IPS DF 4.7 (cell line): ENCODE data around the gene CRYGA.
A peak's percentile ranks its signal among the peaks of the same experiment; 100 is the strongest.

Experiments used
- DNase-seq: peaks from one replicate; pipeline ENCODE4 v3.0.0-alpha.2; 2013; ENCODE audit warnings: low spot score; ENCODE audit errors: extremely low read depth

Gene CRYGA

GRCh38 chr2:208163489-208163888 is at the start of gene CRYGA:
Gene CRYGA, minus strand, starts transcription at chr2:208163589. Its CDS starts 33 bp downstream, at chr2:208163556.
- no peak for DNase-seq

GRCh38 chr2:208210688-208211451 is 47.5 kb upstream of the CRYGA start:
- no peak for DNase-seq

GRCh38 chr2:208208335-208209085 is 45.1 kb upstream of the CRYGA start:
- DNase-seq, result no peak

GRCh38 chr2:208207769-208208168 is 44.4 kb upstream of the CRYGA start:
- no peak for DNase-seq

- DNase-seq, result no peak
Observed at GRCh38 chr2:208204166-208204565, 40.8 kb upstream of the CRYGA start.

GRCh38 chr2:208195531-208195930 is 32.1 kb upstream of the CRYGA start:
- DNase-seq, result no peak

GRCh38 chr2:208192611-208193236 is 29.3 kb upstream of the CRYGA start:
- no peak for DNase-seq

GRCh38 chr2:208189810-208190503 is 26.6 kb upstream of the CRYGA start, which contains the start of gene C2orf80:
Gene C2orf80, minus strand, starts transcription at chr2:208190030. Its CDS starts 3,044 bp downstream, at chr2:208186986.
- DNase-seq, result no peak

- DNase-seq, result no peak
Observed at GRCh38 chr2:208189069-208189809, 25.9 kb upstream of the CRYGA start.

GRCh38 chr2:208186893-208187292 is 23.5 kb upstream of the CRYGA start:
- DNase-seq, result no peak

- DNase-seq, result no peak
Observed at GRCh38 chr2:208186465-208186864, 23.1 kb upstream of the CRYGA start.

- DNase-seq, result no peak
Observed at GRCh38 chr2:208183972-208184705, 20.8 kb upstream of the CRYGA start.

GRCh38 chr2:208183526-208183925 is 20.1 kb upstream of the CRYGA start:
- DNase-seq, result no peak

GRCh38 chr2:208182835-208183234 is 19.4 kb upstream of the CRYGA start:
- no peak for DNase-seq

GRCh38 chr2:208179028-208179609 is 15.7 kb upstream of the CRYGA start:
- no peak for DNase-seq

GRCh38 chr2:208175840-208176153 is 12.4 kb upstream of the CRYGA start:
- no peak for DNase-seq

- DNase-seq, result peak; percentile 76
Observed at GRCh38 chr2:208175069-208175839, 11.9 kb upstream of the CRYGA start.

- no peak for DNase-seq
Observed at GRCh38 chr2:208174144-208174543, 10.8 kb upstream of the CRYGA start.

GRCh38 chr2:208172125-208172524 is 8.7 kb upstream of the CRYGA start:
- no peak for DNase-seq
